ENCODE measurements around the gene IKZF4.
"Not testable (repeated sequence)": the region's sequence is repeated elsewhere in the genome, so short reads cannot be mapped to it uniquely, and the experiment has no call there.

Gene IKZF4

GRCh38 chr12:56040963-56041551 is 20.2 kb downstream of the IKZF4 start:
- DNase-seq, result no peak

- DNase-seq, result peak; percentile 73 to 83 (median 78)
Measured at GRCh38 chr12:56041552-56042429, 20.9 kb downstream of the IKZF4 start, which contains the start of gene RPS26. RPS26 (plus strand) TSS chr12:56041918; CDS start chr12:56042167, 249 bp downstream.

- DNase-seq, result not testable (repeated sequence)
Measured at GRCh38 chr12:56042430-56042813, 21.6 kb downstream of the IKZF4 start.

GRCh38 chr12:56042843-56043242 is 22.0 kb downstream of the IKZF4 start:
- no peak for DNase-seq

GRCh38 chr12:56046027-56046780 is 25.4 kb downstream of the IKZF4 start:
- DNase-seq, result no peak

GRCh38 chr12:56053407-56053893 is 32.6 kb downstream of the IKZF4 start:
- DNase-seq, result no peak

- not testable (repeated sequence) for DNase-seq
Measured at GRCh38 chr12:56059964-56060363, 39.1 kb downstream of the IKZF4 start.

GRCh38 chr12:56061982-56062381 is 41.1 kb downstream of the IKZF4 start:
- DNase-seq, result no peak

GRCh38 chr12:56062996-56063395 is 42.2 kb downstream of the IKZF4 start:
- no peak for DNase-seq

GRCh38 chr12:56071648-56072047 is 50.8 kb downstream of the IKZF4 start:
- DNase-seq, result no peak

GRCh38 chr12:56074396-56074795 is 53.6 kb downstream of the IKZF4 start:
- DNase-seq, result no peak

- DNase-seq, result not testable (repeated sequence)
Measured at GRCh38 chr12:56077966-56078365, 57.1 kb downstream of the IKZF4 start.

- DNase-seq, result no peak
Measured at GRCh38 chr12:56078427-56078826, 57.6 kb downstream of the IKZF4 start.

- DNase-seq, result peak in 3 of 4 experiments; percentile 6 to 35 (median 12)
Measured at GRCh38 chr12:56078931-56079722, 58.3 kb downstream of the IKZF4 start.

- DNase-seq, result peak in 3 of 4 experiments; percentile 9 to 60 (median 17)
Measured at GRCh38 chr12:56079723-56080555, 59.1 kb downstream of the IKZF4 start, which contains the start of gene ERBB3. ERBB3 (plus strand) TSS chr12:56080165; CDS start chr12:56080301, 136 bp downstream.

GRCh38 chr12:56080556-56081138 is 59.8 kb downstream of the IKZF4 start:
- no peak for DNase-seq

GRCh38 chr12:56081393-56082347 is 60.8 kb downstream of the IKZF4 start:
- DNase-seq, result no peak

GRCh38 chr12:56082382-56082781 is 61.5 kb downstream of the IKZF4 start:
- DNase-seq, result no peak

- no peak for DNase-seq
Measured at GRCh38 chr12:56082967-56083366, 62.1 kb downstream of the IKZF4 start.
